HG03039 (cell line): ENCODE measurements around the gene OR5K1.
A peak's percentile ranks its signal among the peaks of the same experiment; 100 is the strongest.

Experiments used
- ATAC-seq: cut with Tn5 transposase; IDR thresholded peaks from one replicate; pipeline ENCODE4 v1.9.1; 2021; ENCODE audit warnings: mild to moderate bottlenecking, moderate library complexity; ENCODE audit not compliant: unreplicated experiment

Gene OR5K1

GRCh38 chr3:98462901-98463300 lies at the start of gene OR5K1:
Gene OR5K1, plus strand, starts transcription at chr3:98463201. Its CDS starts 6,376 bp downstream, at chr3:98469577.
- ATAC-seq = no peak

GRCh38 chr3:98432575-98432974 lies 30.4 kb upstream of the OR5K1 start:
- ATAC-seq = no peak

GRCh38 chr3:98433764-98434163 lies 29.2 kb upstream of the OR5K1 start:
- ATAC-seq = no peak

- no peak for ATAC-seq
Measured at GRCh38 chr3:98434412-98434811, 28.6 kb upstream of the OR5K1 start.

GRCh38 chr3:98440283-98440682 lies 22.7 kb upstream of the OR5K1 start:
- ATAC-seq = no peak

- peak; percentile 87 for ATAC-seq
Measured at GRCh38 chr3:98445949-98446406, 17.0 kb upstream of the OR5K1 start.

- ATAC-seq = no peak
Measured at GRCh38 chr3:98449606-98450193, 13.3 kb upstream of the OR5K1 start.

- ATAC-seq = no peak
Measured at GRCh38 chr3:98450372-98450771, 12.6 kb upstream of the OR5K1 start.

GRCh38 chr3:98453827-98454226 lies 9.2 kb upstream of the OR5K1 start:
- no peak for ATAC-seq

GRCh38 chr3:98454929-98455328 lies 8.1 kb upstream of the OR5K1 start:
- ATAC-seq = no peak

- no peak for ATAC-seq
Measured at GRCh38 chr3:98457543-98457942, 5.5 kb upstream of the OR5K1 start.

GRCh38 chr3:98460220-98460619 lies 2.8 kb upstream of the OR5K1 start:
- ATAC-seq = no peak

GRCh38 chr3:98482717-98483482 lies 19.9 kb downstream of the OR5K1 start:
- ATAC-seq = no peak

GRCh38 chr3:98483626-98484025 lies 20.6 kb downstream of the OR5K1 start:
- no peak for ATAC-seq

GRCh38 chr3:98497381-98497780 lies 34.4 kb downstream of the OR5K1 start, which contains the start of gene OR5K2:
Gene OR5K2, plus strand, starts transcription at chr3:98497681. Its CDS starts 0 bp downstream, at chr3:98497681.
- ATAC-seq = no peak

GRCh38 chr3:98500019-98500418 lies 37.0 kb downstream of the OR5K1 start:
- ATAC-seq = no peak

- no peak for ATAC-seq
Measured at GRCh38 chr3:98501270-98501669, 38.3 kb downstream of the OR5K1 start.

GRCh38 chr3:98501863-98502576 lies 39.0 kb downstream of the OR5K1 start:
- no peak for ATAC-seq

- no peak for ATAC-seq
Measured at GRCh38 chr3:98504539-98504938, 41.5 kb downstream of the OR5K1 start.

GRCh38 chr3:98508582-98508981 lies 45.6 kb downstream of the OR5K1 start:
- ATAC-seq = no peak

GRCh38 chr3:98512576-98512975 lies 49.6 kb downstream of the OR5K1 start:
- ATAC-seq = no peak

GRCh38 chr3:98513091-98513511 lies 50.1 kb downstream of the OR5K1 start:
- ATAC-seq = no peak
